22Rv1 (cell line): ENCODE results near the gene KIAA0513.

Experiments used
- H3K27ac ChIP-seq: fragments of 450-650 bp; 2 replicates; pipeline ENCODE4 v1.5.1; 2017
- CTCF ChIP-seq: fragments of 450-650 bp; IDR thresholded peaks from 2 replicates; pipeline ENCODE4 v1.5.1; 2017; ENCODE audit warnings: mild to moderate bottlenecking
- ZFX ChIP-seq: fragments of 450-650 bp; IDR thresholded peaks from 2 replicates; pipeline ENCODE4 v1.6.1; 2017; ENCODE audit warnings: antibody characterized with exemption, borderline replicate concordance

The KIAA0513 gene

GRCh38 chr16:85046472-85046916, 18.9 kb downstream of the KIAA0513 start:
- TF ChIP-seq CTCF (no peak), ZFX (no peak)

GRCh38 chr16:85046931-85047866, 19.6 kb downstream of the KIAA0513 start:
- H3K27ac ChIP-seq: no peak overlapping the region
- TF ChIP-seq CTCF: no peak
- TF ChIP-seq ZFX: no peak

More at GRCh38 chr16:85046472-85046916, 18.9 kb downstream of the KIAA0513 start:
- no peak overlapping the region for H3K27ac ChIP-seq

GRCh38 chr16:85047867-85048455, 20.4 kb downstream of the KIAA0513 start:
- TF ChIP-seq ZFX (no peak), CTCF (no peak)
- no peak overlapping the region for H3K27ac ChIP-seq

- H3K27ac ChIP-seq: no peak overlapping the region
- TF ChIP-seq CTCF (no peak), ZFX (no peak)
Measured at GRCh38 chr16:85048921-85049562, 21.4 kb downstream of the KIAA0513 start.

GRCh38 chr16:85049706-85050305, 22.2 kb downstream of the KIAA0513 start:
- TF ChIP-seq CTCF: no peak
- no peak for TF ChIP-seq ZFX
- no peak overlapping the region for H3K27ac ChIP-seq

- no peak overlapping the region for H3K27ac ChIP-seq
- TF ChIP-seq CTCF: no peak
- TF ChIP-seq ZFX: no peak
Measured at GRCh38 chr16:85051067-85051581, 23.5 kb downstream of the KIAA0513 start.
